Epithelial cell of alveolus of lung (primary cell): Measurements from ENCODE around the gene CBS. TPM values are rescaled to one million over a fixed set of nuclear protein-coding genes. Genes with fewer than 3 reads are reported as not detected.

ENCODE experiments used
- total RNA-seq: library from RNA; depleted of rRNA; stranded (reverse); fragments of >200 nt; gene quantifications from 2 replicates; pipeline ENCODE4 v1.2.1, GENCODE V29; 2015

The CBS gene
- 30.0 and 66.5 TPM in 2 replicates for total RNA-seq

DNA sequence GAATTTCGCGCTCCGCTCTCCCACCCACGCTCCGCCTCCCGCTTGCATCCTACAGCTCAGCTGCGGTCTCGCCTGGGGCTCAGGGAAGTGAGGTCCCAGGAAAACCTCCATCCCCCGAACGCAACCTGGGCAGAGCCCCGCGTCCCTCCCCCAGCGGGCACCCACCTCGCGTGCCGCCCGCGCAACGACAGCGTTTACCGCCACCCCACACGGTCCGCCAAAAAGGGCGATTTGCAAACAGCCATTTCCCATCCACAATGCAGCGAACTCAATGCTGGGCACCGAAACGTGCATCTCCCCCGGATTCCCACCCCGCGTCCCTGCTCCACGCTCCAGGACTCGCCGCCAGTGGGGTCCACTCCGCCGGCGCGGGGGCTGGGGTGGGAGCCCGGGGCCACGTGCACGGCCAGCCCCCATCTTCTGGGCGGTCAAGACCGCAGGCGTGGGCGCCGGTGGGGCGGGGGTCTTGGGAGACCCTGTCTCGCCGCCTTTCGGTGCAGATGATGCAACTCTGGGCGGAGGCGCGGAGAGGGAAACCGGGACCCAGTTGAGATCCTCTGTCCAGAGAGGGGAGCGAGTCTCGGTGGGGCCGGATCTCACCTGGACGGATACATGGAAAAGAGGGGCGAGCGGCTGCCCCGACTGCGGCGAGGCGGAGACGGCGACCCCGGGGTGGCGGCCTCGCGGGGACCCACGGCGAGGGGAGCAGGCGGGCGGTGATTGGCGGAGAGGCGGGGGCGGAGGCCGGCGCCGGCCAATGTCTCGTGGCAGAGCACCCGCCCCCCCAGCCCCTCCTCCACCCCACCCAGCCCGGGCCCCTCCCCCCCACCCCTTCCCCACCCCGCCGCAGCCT is at the start of gene CBS:
TSS of gene CBS (minus strand) at position 666 of the 853 bp plus-strand sequence. CDS start 3,642 bp downstream, outside the sequence.

DNA sequence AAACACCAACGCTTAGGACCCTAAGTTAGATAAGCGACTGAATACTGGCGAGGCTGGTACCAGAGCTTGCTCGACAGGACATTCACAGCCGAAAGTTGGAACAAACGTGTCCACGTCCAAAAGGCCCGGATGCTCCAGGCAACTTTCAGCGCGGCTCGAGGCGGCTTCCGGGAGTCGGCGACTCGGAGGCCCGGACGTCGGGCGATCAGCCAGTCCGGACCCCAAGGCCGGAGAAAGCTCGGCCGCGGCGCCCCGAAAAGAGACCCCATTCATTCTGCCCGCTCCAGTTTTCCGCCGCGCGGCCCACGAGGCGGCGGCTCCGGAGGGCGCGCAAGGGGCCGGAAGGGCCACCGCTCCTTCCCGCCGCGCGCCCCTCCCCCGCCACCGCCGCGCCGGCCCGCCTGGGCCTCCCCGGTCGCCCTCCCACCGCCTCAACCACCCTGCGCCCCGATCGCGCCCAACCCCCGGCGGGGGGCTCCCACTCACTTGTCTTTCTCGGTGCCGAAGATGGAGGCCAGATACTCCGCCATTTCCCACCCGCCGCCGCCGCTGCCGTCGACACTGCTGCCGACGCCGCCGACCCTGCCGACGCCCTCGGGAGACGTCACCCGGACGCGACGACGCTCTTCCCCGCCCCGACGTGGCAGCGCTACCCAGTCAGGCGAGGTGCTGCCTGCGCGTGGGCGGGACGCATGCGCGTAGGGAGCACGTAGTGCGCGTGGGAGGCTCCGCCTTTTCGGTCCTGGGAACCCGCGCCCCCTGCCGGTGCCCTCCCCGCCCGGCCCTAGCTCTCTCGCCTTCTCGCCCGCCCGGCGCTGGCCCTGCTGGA is 31.5 kb upstream of the CBS start, which contains the start of gene U2AF1:
TSS of gene U2AF1 (minus strand) at position 606 of the 829 bp plus-strand sequence. CDS start at position 530, 76 bp downstream.

Other genes with a start within 250 kb of the CBS start
- gene WDR4, start 196.3 kb downstream of the CBS start, total RNA-seq: 7.8 and 8.6 TPM in 2 replicates
- 38.8 and 52.4 TPM in 2 replicates for gene NDUFV3, start 182.5 kb downstream of the CBS start, total RNA-seq
- not detected in 2 replicates for gene ERVH48-1, start 150.2 kb downstream of the CBS start, total RNA-seq
- 10.6 and 13.7 TPM in 2 replicates for gene PKNOX1, start 101.3 kb downstream of the CBS start, total RNA-seq
- gene U2AF1, start 31.7 kb upstream of the CBS start, total RNA-seq: 24.0 and 27.0 TPM in 2 replicates
- gene CRYAA, start 93.2 kb upstream of the CBS start, total RNA-seq: not detected in 2 replicates